ENCODE data around the gene GAS7.
"Not testable (repeated sequence)": the region's sequence is repeated elsewhere in the genome, so short reads cannot be mapped to it uniquely, and the experiment has no call there.

The GAS7 gene

GRCh38 chr17:10111907-10112452, 86.4 kb downstream of the GAS7 start:
- no peak for DNase-seq (ENCODE audit: low read depth in 2 of 2)

DNA sequence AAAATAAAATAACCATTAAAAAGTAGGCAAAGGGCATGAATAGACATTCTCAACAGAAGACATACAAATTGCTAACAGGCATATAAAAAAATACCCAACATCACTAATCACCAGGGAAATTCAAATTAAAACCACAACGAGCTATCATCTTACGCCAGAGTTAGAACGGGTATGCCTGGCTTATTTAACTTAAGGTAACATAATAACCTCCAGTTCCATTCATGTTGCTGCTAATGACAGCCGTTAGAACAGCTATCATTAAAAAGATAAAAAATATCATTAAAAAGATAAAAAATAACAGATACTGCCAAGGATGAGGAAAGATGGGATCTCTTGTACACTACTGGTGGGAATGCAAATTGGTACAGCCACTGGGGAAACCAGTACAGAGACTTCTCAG, 89.3 kb downstream of the GAS7 start:
- DNase-seq (ENCODE audit: low read depth in 2 of 2), result no peak

- no peak for DNase-seq (ENCODE audit: low read depth in 2 of 2)
Observed at GRCh38 chr17:10107316-10108165, 90.9 kb downstream of the GAS7 start.

DNA sequence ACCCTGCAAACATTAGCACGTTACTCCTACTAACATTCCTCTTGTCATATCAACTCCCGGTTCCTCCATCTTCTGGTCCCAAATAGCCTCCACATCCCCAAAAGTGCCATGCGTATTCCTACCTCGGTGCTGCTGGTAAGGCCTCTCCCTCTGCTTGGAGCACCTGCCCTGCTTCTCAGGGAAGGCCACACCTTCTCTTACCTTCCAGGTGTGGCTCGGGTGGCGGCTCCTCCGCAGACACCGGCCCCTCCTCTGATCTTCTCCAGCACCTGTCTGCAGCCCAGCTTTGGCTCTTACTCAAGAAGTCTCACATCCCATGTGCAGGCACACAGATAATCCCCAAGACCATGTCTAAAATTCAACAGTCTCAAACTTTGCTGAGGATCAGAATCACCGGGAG, 92.3 kb downstream of the GAS7 start:
- no peak for DNase-seq (ENCODE audit: low read depth in 2 of 2)

GRCh38 chr17:10105513-10106001, 92.8 kb downstream of the GAS7 start:
- no peak for DNase-seq (ENCODE audit: low read depth in 2 of 2)

GRCh38 chr17:10103712-10104111, 94.7 kb downstream of the GAS7 start:
- DNase-seq (ENCODE audit: low read depth in 2 of 2), result no peak

DNA sequence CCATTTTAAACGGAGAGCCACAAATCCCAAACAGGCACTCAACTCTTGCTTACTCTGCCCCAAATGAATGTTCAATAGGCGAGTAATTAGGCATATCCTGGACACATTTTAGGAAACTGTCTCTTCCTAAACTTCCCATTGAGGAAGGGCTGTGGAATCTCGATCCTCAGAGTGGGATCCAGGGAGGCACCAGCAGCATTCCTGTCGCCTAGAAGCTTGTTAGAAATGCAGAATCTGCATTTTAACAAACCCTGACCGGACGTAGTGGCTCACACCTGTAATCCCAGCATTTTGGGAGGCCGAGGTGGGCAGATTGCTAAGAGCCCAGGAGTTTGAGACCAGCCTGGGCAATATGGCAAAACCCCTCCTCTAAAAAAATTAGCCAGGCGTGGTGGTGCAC, 95.6 kb downstream of the GAS7 start:
- DNase-seq (ENCODE audit: low read depth in 2 of 2), result no peak

- DNase-seq (ENCODE audit: low read depth in 2 of 2), result no peak
Observed at GRCh38 chr17:10099051-10099571, 99.3 kb downstream of the GAS7 start.

DNA sequence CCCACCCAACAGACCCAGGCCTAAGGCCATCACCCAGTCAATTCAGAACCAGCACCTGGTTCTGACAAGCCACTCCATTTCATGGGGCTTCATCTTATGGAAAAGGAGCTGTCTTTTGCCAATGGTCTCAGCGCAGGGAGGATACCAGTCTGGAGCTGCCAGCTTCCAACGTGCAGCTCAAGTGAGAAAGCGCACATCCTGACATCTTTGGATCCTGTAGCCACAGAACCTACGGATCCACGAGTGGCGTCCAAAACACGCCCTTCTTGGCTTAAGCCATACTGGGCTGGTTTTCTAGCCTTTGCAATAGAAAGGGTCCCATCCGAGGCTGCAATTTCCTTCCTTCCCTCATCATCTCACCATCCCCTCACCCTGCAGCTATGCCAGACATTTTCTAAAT, 101.8 kb downstream of the GAS7 start:
- DNase-seq (ENCODE audit: low read depth in 2 of 2), result no peak

DNA sequence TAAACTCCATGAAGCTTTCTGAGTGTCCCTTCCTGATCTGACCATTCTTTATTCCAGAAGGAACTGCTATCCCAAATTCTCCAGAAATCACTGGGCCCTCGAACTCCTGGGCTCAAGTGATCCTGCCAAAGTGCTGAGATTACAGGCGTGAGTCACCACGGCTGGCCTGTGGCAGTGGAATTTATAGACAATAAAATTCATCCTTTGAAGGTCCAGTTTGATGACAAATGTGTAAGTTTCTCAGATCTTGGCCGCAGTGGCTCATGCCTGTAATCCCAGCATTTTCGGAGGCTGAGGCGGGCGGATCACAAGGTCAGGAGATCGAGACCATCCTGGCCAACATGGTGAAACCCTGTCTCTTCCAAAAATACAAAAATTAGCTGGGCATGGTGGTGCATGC, 103.1 kb downstream of the GAS7 start:
- DNase-seq (ENCODE audit: low read depth in 2 of 2), result not testable (repeated sequence)

DNA sequence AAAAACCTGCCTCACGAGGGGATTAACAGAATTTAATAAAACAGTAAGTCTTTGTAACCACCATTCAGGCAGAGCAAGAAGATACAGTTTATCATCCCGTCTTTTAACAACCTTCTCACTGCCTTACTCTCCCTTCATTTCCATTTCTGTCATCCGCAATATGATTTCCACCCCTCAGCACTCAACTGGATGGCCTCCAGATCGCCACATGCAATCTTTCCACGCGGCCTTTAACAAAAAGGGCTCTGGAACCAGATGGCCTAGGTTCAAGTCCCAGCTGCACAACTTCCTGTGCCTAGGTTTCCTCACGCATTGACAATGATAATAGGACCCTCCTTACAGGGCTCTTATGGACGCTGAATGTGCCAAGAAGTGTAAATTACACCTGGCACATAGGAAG, 103.6 kb downstream of the GAS7 start:
- no peak for DNase-seq (ENCODE audit: low read depth in 2 of 2)

DNA sequence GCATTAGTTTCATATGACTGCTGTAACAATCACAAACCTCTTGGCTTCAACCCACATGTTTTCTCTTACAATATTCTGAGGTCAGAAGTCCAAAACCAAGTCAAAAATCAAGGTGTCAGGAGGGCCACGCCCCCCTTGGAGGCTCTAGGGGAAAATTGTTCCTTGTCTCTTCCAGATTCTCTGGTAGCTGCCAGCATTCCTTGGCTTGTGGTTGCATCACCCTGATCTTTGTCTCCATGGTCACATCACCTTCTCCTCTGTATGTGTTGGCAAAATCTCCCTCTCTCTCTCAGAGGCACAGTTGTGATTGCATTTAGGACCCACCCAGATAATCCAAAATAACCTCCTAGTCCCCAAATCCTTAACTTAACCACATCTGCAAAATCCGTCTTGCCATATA, 105.8 kb downstream of the GAS7 start:
- no peak for DNase-seq (ENCODE audit: low read depth in 2 of 2)

DNA sequence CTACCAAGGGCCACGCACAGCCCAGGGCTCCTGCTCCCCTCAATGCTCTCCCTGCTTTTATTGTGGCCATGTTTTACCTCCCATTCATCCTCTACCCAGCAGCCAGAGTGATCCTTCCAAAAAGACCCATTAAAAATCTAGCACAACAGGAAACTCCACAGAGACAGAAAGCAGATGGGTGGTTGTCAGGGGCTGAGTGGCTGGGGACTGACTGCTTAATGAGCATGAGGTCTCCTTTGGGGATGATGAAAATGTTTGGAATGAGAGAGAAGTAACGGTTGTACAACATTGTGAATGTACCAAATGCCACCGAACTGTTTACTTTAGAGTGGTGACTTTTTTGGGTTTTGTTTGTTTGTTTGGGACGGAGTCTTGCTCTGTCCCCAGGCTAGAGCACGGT, 107.4 kb downstream of the GAS7 start:
- DNase-seq (ENCODE audit: low read depth in 2 of 2), result no peak

- DNase-seq (ENCODE audit: low read depth in 2 of 2), result no peak
Observed at GRCh38 chr17:10089196-10089804, 109.1 kb downstream of the GAS7 start.

DNA sequence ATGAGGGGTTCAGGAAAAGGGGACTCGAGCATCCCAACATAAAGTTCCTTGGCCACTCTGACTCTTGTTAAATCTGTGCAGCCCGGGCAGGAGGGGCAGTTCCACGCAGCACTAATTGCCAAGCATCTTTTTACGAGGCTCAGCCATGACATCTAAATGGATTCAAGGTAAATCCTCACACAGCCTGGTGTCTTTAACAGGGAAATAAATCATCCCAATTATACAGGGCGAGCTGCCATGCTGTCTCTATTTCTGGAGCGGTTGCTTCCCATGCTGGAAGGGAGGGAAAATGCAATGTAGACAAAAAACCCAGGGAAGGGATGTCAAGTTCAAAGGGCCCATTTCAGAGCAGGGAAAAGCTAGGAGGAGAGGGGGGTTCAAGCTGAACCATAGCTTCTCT, 110.0 kb downstream of the GAS7 start:
- no peak for DNase-seq (ENCODE audit: low read depth in 2 of 2)

- no peak for DNase-seq (ENCODE audit: low read depth in 2 of 2)
Observed at GRCh38 chr17:10087355-10087754, 111.1 kb downstream of the GAS7 start.

- no peak for DNase-seq (ENCODE audit: low read depth in 2 of 2)
Observed at GRCh38 chr17:10083864-10084263, 114.5 kb downstream of the GAS7 start.

DNA sequence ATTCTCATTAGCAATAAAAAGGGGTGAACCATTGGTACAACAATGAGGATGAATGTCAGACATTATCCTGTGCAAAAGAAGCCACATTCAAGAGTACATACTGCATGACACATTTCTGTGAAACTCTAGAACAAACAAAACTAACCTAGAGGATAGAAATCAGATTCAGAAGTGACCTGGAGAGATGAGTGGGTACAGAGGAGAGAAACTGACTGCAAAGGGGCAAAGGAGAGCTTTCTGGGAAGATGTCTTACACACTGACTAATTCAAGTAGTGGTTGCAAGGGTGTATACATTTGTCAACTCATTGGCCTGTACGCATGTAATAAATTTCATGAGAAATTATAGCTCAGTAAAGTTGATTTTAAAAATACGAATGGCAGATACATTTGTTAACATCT, 115.6 kb downstream of the GAS7 start:
- DNase-seq (ENCODE audit: low read depth in 2 of 2), result no peak

GRCh38 chr17:10081571-10082169, 116.7 kb downstream of the GAS7 start:
- no peak for DNase-seq (ENCODE audit: low read depth in 2 of 2)

GRCh38 chr17:10077561-10078299, 120.7 kb downstream of the GAS7 start:
- DNase-seq (ENCODE audit: low read depth in 2 of 2), result no peak

- no peak for DNase-seq (ENCODE audit: low read depth in 2 of 2)
Observed at GRCh38 chr17:10075919-10076318, 122.5 kb downstream of the GAS7 start.

DNA sequence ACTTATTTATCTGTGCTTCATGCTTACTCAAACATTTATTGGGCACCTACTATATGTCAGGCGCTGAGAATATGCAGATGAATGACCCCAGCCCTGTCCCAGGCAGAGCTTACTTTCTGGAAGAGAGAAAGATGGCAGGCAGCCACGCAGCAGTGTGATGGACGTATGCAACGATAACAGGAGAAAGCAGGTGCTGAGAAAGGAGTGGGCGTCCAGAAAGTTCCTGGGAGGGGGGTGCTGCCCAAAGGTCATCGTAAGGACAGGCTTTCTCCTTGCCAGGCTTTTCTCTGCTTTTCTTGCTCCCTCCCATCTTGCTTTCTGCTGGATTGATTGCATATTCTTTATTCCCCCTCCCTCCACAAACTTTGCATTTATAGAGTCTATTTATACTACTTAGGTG, 124.5 kb downstream of the GAS7 start:
- no peak for DNase-seq (ENCODE audit: low read depth in 2 of 2)
